ENCODE measurements around the gene SCAI. TPM values are rescaled to one million over a fixed set of nuclear protein-coding genes. Genes with fewer than 3 reads are reported as not detected.
"Not testable (repeated sequence)": the region's sequence is repeated elsewhere in the genome, so short reads cannot be mapped to it uniquely, and the experiment has no call there.

SCAI gene
- total RNA-seq, 1 donor from 2014 or later: 14.9 TPM

GRCh38 chr9:125024917-125025316, 118.4 kb downstream of the SCAI start:
- Histone ChIP-seq H3K4me1 (no peaks in the 10 kb centered on the region), H3K27me3 (no peaks in the 10 kb centered on the region), H3K27ac (no peak overlapping the region), H3K36me3 (peaks cover 4% of the 10 kb centered on the region), H3K9me3 (no peaks in the 10 kb centered on the region), H3K4me3 (no peak overlapping the region)
- ATAC-seq (no peak), DNase-seq (no peak)
- TF ChIP-seq CTCF (IDR thresholded peaks at IDR 0.05): no peak
- intact Hi-C loops (cut with DNase I): no loop called here

DNA sequence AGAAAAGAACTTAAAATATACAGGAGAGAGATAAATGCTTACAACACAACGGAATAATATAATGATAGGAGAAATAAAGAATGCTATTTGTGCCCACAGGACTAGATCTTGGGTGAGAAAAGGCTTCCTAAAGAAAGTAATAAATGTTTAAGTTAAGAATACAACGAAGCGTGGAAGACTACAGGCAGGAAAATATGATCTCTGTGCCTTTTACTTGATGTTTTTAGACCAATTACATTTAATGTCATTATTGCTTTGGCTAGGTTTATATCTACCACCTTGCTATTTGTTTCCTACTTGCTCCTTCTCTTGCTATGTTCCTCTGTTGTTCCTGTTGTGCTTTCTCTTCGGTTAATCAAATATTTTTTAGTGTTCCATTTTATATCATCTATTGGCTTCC, 122.3 kb downstream of the SCAI start:
- no peaks in the 10 kb centered on the region for H3K4me1 ChIP-seq
- H3K27ac ChIP-seq: no peak overlapping the region
- ATAC-seq (no peak), DNase-seq (no peak)
- no peak for TF ChIP-seq CTCF (IDR thresholded peaks at IDR 0.05)
- no peaks in the 10 kb centered on the region for H3K27me3 ChIP-seq
- no peaks in the 10 kb centered on the region for H3K9me3 ChIP-seq
- H3K4me3 ChIP-seq: no peak overlapping the region
- peaks cover 8% of the 10 kb centered on the region for H3K36me3 ChIP-seq
- intact Hi-C loops (cut with DNase I): no loop called here

- H3K27me3 ChIP-seq; H3K36me3 ChIP-seq; H3K9me3 ChIP-seq; ATAC-seq; H3K4me3 ChIP-seq; intact Hi-C loops (cut with DNase I); H3K27ac ChIP-seq; H3K4me1 ChIP-seq; DNase-seq: not testable (repeated sequence)
Observed at GRCh38 chr9:125015655-125016054, 127.7 kb downstream of the SCAI start.

DNA sequence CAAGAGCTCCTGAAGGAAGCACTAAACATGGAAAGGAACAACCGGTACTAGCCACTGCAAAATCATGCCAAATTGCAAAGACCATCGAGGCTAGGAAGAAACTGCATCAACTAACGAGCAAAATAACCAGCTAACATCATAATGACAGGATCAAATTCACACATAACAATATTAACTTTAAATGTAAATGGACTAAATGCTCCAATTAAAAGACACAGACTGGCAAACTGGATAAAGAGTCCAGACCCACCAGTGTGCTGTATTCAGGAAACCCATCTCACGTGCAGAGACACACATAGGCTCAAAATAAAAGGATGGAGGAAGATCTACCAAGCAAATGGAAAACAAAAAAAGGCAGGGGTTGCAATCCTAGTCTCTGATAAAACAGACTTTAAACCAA, 131.3 kb downstream of the SCAI start:
- DNase-seq; H3K36me3 ChIP-seq; H3K9me3 ChIP-seq; H3K4me1 ChIP-seq; H3K4me3 ChIP-seq; H3K27ac ChIP-seq; H3K27me3 ChIP-seq; ATAC-seq; intact Hi-C loops (cut with DNase I): not testable (repeated sequence)

DNA sequence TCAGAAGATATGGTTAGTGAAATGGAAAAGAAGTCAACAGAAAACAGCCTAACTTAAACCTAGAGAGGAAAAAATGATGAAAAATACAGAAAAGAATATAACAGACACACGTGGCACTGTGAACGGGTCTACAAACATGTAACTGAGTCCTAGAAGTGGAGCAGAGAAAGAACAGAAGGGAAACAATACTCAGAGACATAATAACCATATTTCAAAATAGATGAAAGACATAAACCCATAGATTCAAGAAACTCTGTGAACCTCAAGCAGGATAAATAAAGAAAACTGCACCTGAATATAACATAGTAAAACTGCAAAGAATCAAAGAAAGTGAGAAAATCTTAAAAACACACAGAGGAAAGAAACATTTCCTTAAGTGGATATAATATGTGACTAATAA, 134.7 kb downstream of the SCAI start:
- Histone ChIP-seq H3K27ac (no peak overlapping the region), H3K27me3 (no peaks in the 10 kb centered on the region), H3K36me3 (no peaks in the 10 kb centered on the region), H3K9me3 (no peaks in the 10 kb centered on the region), H3K4me1 (no peaks in the 10 kb centered on the region), H3K4me3 (no peak overlapping the region)
- no peak for DNase-seq
- intact Hi-C loops (cut with DNase I): no loop called here
- no peak for ATAC-seq
- TF ChIP-seq CTCF (IDR thresholded peaks at IDR 0.05): no peak

DNA sequence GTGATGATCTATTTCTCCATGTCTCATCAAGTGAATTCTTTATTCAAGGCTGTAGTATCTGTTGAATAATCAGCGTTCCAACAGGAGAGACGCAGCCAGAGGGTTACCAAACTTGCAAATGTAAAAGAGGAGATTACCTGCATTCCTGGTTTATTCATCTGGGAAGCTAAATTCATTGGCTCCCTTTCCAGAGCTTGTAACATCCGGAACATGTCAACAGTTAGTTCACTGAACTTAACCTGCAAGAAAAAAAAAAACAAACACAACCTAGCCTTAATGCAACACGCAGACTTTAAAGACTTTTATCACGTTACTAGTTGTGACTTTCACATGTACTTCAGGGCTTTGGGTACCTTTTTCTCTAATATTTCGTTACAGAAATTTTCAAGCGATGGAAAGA, 140.0 kb downstream of the SCAI start:
- Histone ChIP-seq H3K4me3 (no peak overlapping the region), H3K36me3 (peaks cover 38% of the 10 kb centered on the region), H3K4me1 (no peaks in the 10 kb centered on the region), H3K9me3 (no peaks in the 10 kb centered on the region), H3K27ac (no peak overlapping the region), H3K27me3 (no peaks in the 10 kb centered on the region)
- intact Hi-C loops (cut with DNase I): no loop called here
- no peak for DNase-seq
- no peak for TF ChIP-seq CTCF (IDR thresholded peaks at IDR 0.05)
- ATAC-seq: no peak

DNA sequence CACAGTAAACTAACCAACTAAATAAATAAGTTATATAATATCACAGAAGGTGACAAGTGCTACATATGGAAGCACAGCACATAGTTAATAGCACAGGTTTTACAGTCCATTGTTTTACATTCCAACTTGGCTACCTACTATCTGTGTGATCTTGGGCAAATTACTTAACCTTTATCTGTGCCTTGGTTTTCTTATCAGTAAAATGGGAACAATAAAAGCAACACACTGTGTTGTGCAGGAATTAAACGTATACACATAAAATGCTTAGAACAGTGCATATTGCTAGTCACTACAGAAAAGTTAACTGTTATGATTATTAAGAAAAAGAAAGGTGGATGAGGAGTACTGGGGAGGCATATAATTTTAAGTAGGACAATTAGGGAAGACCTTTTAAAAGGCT, 159.6 kb downstream of the SCAI start:
- Histone ChIP-seq H3K27me3 (no peaks in the 10 kb centered on the region), H3K27ac (no peak overlapping the region), H3K9me3 (no peaks in the 10 kb centered on the region), H3K4me3 (no peak overlapping the region), H3K36me3 (peaks cover 13% of the 10 kb centered on the region), H3K4me1 (no peaks in the 10 kb centered on the region)
- no peak for ATAC-seq
- no peak for DNase-seq
- no peak for TF ChIP-seq CTCF (IDR thresholded peaks at IDR 0.05)
- intact Hi-C loops (cut with DNase I): no loop called here

Data from upper lobe of right lung (tissue), 1 donor.